Measurements from ENCODE around the gene BBS4.

DNA sequence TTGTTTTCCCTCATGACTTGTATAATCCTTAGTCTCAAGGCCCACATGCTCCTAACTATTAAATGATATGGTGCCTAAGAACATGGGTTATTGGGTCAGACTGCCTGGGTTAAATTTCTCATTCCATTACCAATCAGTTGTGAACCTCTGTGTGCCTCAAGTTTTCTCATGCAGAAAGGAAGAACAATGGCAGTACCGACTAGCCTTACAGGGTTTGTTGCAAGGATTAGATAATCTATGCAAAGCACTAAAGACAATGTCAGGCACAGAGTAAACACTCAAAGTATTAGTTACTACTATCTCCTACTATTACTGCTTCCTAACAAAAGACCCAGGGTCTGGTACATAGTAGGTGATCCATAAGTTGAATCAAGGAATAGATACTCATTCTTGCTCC lies 85.3 kb downstream of the BBS4 start:
- TF ChIP-seq, protein P1, sequence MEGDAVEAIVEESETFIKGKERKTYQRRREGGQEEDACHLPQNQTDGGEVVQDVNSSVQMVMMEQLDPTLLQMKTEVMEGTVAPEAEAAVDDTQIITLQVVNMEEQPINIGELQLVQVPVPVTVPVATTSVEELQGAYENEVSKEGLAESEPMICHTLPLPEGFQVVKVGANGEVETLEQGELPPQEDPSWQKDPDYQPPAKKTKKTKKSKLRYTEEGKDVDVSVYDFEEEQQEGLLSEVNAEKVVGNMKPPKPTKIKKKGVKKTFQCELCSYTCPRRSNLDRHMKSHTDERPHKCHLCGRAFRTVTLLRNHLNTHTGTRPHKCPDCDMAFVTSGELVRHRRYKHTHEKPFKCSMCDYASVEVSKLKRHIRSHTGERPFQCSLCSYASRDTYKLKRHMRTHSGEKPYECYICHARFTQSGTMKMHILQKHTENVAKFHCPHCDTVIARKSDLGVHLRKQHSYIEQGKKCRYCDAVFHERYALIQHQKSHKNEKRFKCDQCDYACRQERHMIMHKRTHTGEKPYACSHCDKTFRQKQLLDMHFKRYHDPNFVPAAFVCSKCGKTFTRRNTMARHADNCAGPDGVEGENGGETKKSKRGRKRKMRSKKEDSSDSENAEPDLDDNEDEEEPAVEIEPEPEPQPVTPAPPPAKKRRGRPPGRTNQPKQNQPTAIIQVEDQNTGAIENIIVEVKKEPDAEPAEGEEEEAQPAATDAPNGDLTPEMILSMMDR (conservative IDR thresholded peaks at IDR 0.05), result no peak
- no peak for TF ChIP-seq EZH2 (IDR thresholded peaks at IDR 0.05; ENCODE audit: low read depth)

Measured in PC-9 (cell line).